GM12872 (cell line): ENCODE measurements around the gene EIF4H.

Experiments used
- TF ChIP-seq, protein P1 (sequence below): IDR thresholded peaks from 3 replicates; pipeline ENCODE4 v1.5.1; 2011; ENCODE audit warnings: low read depth, mild to moderate bottlenecking, low read length, moderate library complexity; ENCODE audit not compliant: insufficient read depth

Gene EIF4H

GRCh38 chr7:74225400-74225799 lies 51.2 kb downstream of the EIF4H start:
- TF ChIP-seq, protein P1, sequence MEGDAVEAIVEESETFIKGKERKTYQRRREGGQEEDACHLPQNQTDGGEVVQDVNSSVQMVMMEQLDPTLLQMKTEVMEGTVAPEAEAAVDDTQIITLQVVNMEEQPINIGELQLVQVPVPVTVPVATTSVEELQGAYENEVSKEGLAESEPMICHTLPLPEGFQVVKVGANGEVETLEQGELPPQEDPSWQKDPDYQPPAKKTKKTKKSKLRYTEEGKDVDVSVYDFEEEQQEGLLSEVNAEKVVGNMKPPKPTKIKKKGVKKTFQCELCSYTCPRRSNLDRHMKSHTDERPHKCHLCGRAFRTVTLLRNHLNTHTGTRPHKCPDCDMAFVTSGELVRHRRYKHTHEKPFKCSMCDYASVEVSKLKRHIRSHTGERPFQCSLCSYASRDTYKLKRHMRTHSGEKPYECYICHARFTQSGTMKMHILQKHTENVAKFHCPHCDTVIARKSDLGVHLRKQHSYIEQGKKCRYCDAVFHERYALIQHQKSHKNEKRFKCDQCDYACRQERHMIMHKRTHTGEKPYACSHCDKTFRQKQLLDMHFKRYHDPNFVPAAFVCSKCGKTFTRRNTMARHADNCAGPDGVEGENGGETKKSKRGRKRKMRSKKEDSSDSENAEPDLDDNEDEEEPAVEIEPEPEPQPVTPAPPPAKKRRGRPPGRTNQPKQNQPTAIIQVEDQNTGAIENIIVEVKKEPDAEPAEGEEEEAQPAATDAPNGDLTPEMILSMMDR, result no peak

DNA sequence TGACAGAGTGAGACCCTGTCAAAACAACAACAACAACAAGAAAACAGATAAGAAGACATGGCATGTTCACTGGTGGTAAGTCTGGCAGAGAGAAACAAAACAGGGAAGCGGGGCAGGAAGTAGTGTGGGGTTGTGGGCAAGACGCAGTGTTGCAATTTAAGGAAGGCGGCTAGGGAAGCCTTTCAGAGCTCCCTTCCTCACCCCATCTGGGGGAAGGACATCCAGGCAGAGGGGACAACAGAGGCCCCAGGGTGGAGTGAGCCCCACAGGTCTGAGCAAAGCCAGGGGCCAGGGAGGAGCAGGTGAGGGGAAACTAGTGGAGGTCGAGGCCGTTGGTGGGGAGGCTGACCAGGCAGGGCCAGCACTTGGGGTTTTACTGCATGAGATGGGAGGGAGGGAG lies 52.5 kb downstream of the EIF4H start:
- TF ChIP-seq, protein P1, result no peak

GRCh38 chr7:74228951-74229900 lies 55.1 kb downstream of the EIF4H start:
- TF ChIP-seq, protein P1, result no peak

GRCh38 chr7:74230446-74231231 lies 56.5 kb downstream of the EIF4H start:
- TF ChIP-seq, protein P1, result no peak

GRCh38 chr7:74231232-74231590 lies 57.1 kb downstream of the EIF4H start:
- TF ChIP-seq, protein P1, result no peak

GRCh38 chr7:74233655-74234285 lies 59.6 kb downstream of the EIF4H start:
- TF ChIP-seq, protein P1, result no peak
